K562 (cell line): ENCODE data around the gene LARP6.

ENCODE experiments used
- C11orf30 ChIP-seq: fragments of 450-650 bp; IDR thresholded peaks from 2 replicates; pipeline ENCODE4 v1.6.1; 2016; ENCODE audit warnings: low read depth, mild to moderate bottlenecking
- CHD2 ChIP-seq: IDR thresholded peaks from 2 replicates; pipeline ENCODE4 v1.6.1; 2011; ENCODE audit warnings: low read depth, low read length
- POLR2A ChIP-seq: fragments of 450-650 bp; conservative IDR thresholded peaks from 2 replicates; pipeline ENCODE4 v1.6.1; 2016
- SIN3A ChIP-seq, 2 experiments: fragments of 150-350 bp in 1 of 2; IDR thresholded peaks; 2 replicates each; pipeline ENCODE4 v1.6.1; 2011 to 2016; ENCODE audit warnings: borderline replicate concordance in 2 of 2, low read depth in 2 of 2, low read length in 2 of 2, mild to moderate bottlenecking in 2 of 2, moderate library complexity in 2 of 2; ENCODE audit not compliant: control insufficient read depth in 1 of 2
- YY1 ChIP-seq, 3 experiments: IDR thresholded peaks; 2 replicates each; pipeline ENCODE4 v1.6.1; 2011; ENCODE audit warnings: low read length in 2 of 3, mild to moderate bottlenecking in 2 of 3, moderate library complexity in 2 of 3, borderline replicate concordance in 1 of 3, control low read depth in 1 of 3, low read depth in 1 of 3; ENCODE audit not compliant: insufficient read depth in 3 of 3, insufficient replicate concordance in 2 of 3, control insufficient read depth in 1 of 3, insufficient read length in 1 of 3; ENCODE audit errors: extremely low read depth in 1 of 3
- TF ChIP-seq, protein P1 (sequence below): sonication (generic); formaldehyde crosslinking; IDR thresholded peaks from 2 replicates; pipeline ENCODE4 v1.8.1; 2022; ENCODE audit warnings: missing genetic modification reagents
- TF ChIP-seq, protein P2 (sequence below), 3 experiments: IDR thresholded peaks in 2 of 3; conservative IDR thresholded peaks in 1 of 3; 2 replicates each; pipeline ENCODE4 v1.5.1; 2011 to 2012; ENCODE audit warnings: low read length in 3 of 3, mild to moderate bottlenecking in 3 of 3, control low read depth in 2 of 3, improper control_type of control experiment in 1 of 3, inconsistent platforms in 1 of 3, low read depth in 1 of 3, mixed read lengths in 1 of 3, moderate library complexity in 1 of 3; ENCODE audit not compliant: insufficient read depth in 2 of 3

DNA sequence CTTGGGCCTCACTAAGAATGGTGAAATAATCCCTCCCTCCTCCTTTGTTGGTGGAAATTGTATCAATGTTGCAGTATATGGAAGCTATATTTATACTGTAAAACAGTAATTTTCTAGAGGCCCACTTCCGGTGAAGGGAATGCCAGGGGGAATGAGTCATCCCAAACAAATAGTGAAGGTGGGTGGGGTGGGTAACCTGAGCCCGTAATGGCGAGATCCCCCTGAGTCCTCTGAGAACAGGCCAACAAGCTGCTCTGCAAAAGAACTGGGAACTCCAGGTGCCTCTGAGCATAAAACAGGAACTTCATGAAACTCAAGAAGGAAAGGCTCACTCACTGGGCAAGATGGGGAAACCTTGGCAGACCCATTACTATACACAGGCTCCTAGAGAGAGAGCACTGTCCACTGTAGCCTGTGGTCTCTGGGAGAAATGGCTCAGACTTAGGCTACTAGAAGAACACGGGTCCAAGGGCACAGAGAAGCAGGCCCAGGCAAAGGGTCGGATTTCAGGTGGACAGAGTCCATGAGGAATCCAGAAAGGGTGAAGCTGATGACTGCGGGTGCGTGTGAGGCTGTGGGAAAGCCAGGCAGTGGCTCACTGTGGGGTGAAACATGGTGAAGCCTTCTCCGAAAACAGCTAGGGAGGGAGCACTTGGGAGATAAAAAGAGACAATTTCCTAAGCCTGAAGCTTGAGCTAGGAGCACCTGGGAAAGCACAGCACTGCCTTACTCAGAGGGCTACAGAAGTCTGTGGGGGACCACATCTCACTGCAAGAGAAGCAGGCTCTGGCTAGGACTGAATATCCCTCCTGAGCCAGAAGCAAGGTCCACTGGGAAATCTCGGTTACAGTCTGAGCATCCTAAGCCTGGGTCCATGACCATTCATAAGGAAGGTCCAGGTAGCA lies 19.8 kb downstream of the LARP6 start:
- no peak for TF ChIP-seq CHD2
- TF ChIP-seq C11orf30, result no peak
- TF ChIP-seq, protein P1, sequence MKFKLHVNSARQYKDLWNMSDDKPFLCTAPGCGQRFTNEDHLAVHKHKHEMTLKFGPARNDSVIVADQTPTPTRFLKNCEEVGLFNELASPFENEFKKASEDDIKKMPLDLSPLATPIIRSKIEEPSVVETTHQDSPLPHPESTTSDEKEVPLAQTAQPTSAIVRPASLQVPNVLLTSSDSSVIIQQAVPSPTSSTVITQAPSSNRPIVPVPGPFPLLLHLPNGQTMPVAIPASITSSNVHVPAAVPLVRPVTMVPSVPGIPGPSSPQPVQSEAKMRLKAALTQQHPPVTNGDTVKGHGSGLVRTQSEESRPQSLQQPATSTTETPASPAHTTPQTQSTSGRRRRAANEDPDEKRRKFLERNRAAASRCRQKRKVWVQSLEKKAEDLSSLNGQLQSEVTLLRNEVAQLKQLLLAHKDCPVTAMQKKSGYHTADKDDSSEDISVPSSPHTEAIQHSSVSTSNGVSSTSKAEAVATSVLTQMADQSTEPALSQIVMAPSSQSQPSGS, result no peak
- TF ChIP-seq, protein P2, sequence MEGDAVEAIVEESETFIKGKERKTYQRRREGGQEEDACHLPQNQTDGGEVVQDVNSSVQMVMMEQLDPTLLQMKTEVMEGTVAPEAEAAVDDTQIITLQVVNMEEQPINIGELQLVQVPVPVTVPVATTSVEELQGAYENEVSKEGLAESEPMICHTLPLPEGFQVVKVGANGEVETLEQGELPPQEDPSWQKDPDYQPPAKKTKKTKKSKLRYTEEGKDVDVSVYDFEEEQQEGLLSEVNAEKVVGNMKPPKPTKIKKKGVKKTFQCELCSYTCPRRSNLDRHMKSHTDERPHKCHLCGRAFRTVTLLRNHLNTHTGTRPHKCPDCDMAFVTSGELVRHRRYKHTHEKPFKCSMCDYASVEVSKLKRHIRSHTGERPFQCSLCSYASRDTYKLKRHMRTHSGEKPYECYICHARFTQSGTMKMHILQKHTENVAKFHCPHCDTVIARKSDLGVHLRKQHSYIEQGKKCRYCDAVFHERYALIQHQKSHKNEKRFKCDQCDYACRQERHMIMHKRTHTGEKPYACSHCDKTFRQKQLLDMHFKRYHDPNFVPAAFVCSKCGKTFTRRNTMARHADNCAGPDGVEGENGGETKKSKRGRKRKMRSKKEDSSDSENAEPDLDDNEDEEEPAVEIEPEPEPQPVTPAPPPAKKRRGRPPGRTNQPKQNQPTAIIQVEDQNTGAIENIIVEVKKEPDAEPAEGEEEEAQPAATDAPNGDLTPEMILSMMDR (IDR thresholded peaks at IDR 0.05 in 2 of 3, conservative IDR thresholded peaks at IDR 0.05 in 1 of 3; ENCODE audit: insufficient read depth in 2 of 3, low read depth in 1 of 3, low read length in 3 of 3), result no peak
- TF ChIP-seq POLR2A, result no peak
- no peak for TF ChIP-seq YY1 (IDR thresholded peaks at IDR 0.05; ENCODE audit: borderline replicate concordance in 1 of 3, control insufficient read depth in 1 of 3, extremely low read depth in 1 of 3, insufficient read depth in 3 of 3, insufficient read length in 1 of 3, insufficient replicate concordance in 2 of 3, low read depth in 1 of 3, low read length in 2 of 3)
- TF ChIP-seq SIN3A (IDR thresholded peaks at IDR 0.05; ENCODE audit: borderline replicate concordance in 2 of 2, control insufficient read depth in 1 of 2, low read depth in 2 of 2, low read length in 2 of 2), result no peak
